Fibroblast of lung (primary cell): ENCODE data around the gene DVL3.

Experiments
- CTCF ChIP-seq, 2 donors: IDR thresholded peaks in 1 of 2; conservative IDR thresholded peaks in 1 of 2; 1 replicate in 1 of 2; 2 replicates in 1 of 2; pipeline ENCODE4 v1.5.1; 2011 to 2012; ENCODE audit warnings: low read length in 2 of 2, control low read depth in 1 of 2, inconsistent platforms in 1 of 2, low read depth in 1 of 2, mild to moderate bottlenecking in 1 of 2
- EZH2 ChIP-seq: IDR thresholded peaks from 2 replicates; pipeline ENCODE4 v1.5.1; 2012; ENCODE audit warnings: low read length, control low read depth, mild to moderate bottlenecking; ENCODE audit errors: missing control alignments

GRCh38 chr3:184165543-184165942 lies 10.4 kb downstream of the DVL3 start:
- TF ChIP-seq EZH2: no peak
- TF ChIP-seq CTCF (conservative IDR thresholded peaks at IDR 0.05 in 1 of 2, IDR thresholded peaks at IDR 0.05 in 1 of 2; ENCODE audit: low read depth in 1 of 2, low read length in 2 of 2): no peak
